WTC11 (cell line): ENCODE data around the gene ANTXRL. TPM values are rescaled to one million over a fixed set of nuclear protein-coding genes. Genes with fewer than 3 reads are reported as not detected.

Source experiments
- ATAC-seq: fragments of 200-7000 bp; cut with Tn5 transposase; 2 replicates; pipeline ENCODE4 v1.10.0; 2021; ENCODE audit warnings: mild to moderate bottlenecking, moderate library complexity
- CTCF ChIA-PET: fragments of 300-600 bp; sonication (Branson Sonifier 250); formaldehyde crosslinking; loops from one replicate; lab custom pipeline; 2021; ENCODE audit warnings: antibody characterized with exemption; lab: Charles Lee
- POLR2A ChIA-PET: fragments of 350-600 bp; sonication (Branson Sonifier 250); formaldehyde crosslinking; loops from one replicate; lab custom pipeline; 2021; ENCODE audit warnings: antibody characterized with exemption; lab: Charles Lee
- DNase-seq: peaks from one replicate; pipeline ENCODE4 v3.0.0; 2021; ENCODE audit warnings: low spot score
- H3K27ac Mint-ChIP-seq: 2 replicates; pipeline ENCODE4 v1.8.0; 2021; ENCODE audit warnings: mixed read lengths
- H3K27me3 Mint-ChIP-seq: 2 replicates; pipeline ENCODE4 v1.8.0; 2021; ENCODE audit warnings: low read depth, mild to moderate bottlenecking, moderate library complexity, mixed read lengths
- H3K36me3 Mint-ChIP-seq: 2 replicates; pipeline ENCODE4 v1.8.0; 2021; ENCODE audit warnings: mixed read lengths
- H3K4me1 Mint-ChIP-seq: 2 replicates; pipeline ENCODE4 v1.8.0; 2022; ENCODE audit warnings: mixed read lengths
- H3K4me3 Mint-ChIP-seq: 2 replicates; pipeline ENCODE4 v1.8.0; 2021; ENCODE audit warnings: mild to moderate bottlenecking, moderate library complexity, mixed read lengths
- H3K9me3 Mint-ChIP-seq: 2 replicates; pipeline ENCODE4 v1.8.0; 2021; ENCODE audit warnings: mixed read lengths
- ATF2 ChIP-seq: sonication (generic); formaldehyde crosslinking; IDR thresholded peaks from 2 replicates; pipeline ENCODE4 v1.8.1; 2022; ENCODE audit warnings: low read depth, missing genetic modification reagents, borderline replicate concordance
- CDX4 ChIP-seq: fragments of 250-450 bp; sonication (Bioruptor Pico); IDR thresholded peaks from 2 replicates; pipeline ENCODE4 v1.9.0; 2021; ENCODE audit warnings: moderate library complexity, mild to moderate bottlenecking, inconsistent platforms, borderline replicate concordance
- CREB1 ChIP-seq: sonication (generic); formaldehyde crosslinking; IDR thresholded peaks from 2 replicates; pipeline ENCODE4 v1.8.0; 2023; ENCODE audit warnings: mild to moderate bottlenecking, missing genetic modification reagents
- EMX1 ChIP-seq: fragments of 250-450 bp; sonication (Bioruptor Pico); IDR thresholded peaks from 2 replicates; pipeline ENCODE4 v1.8.0; 2021; ENCODE audit warnings: mild to moderate bottlenecking
- FOXJ3 ChIP-seq: sonication (generic); formaldehyde crosslinking; IDR thresholded peaks from 2 replicates; pipeline ENCODE4 v1.9.0; 2021; ENCODE audit warnings: missing genetic modification reagents, mild to moderate bottlenecking, borderline replicate concordance
- GRHL2 ChIP-seq: fragments of 250-450 bp; sonication (Bioruptor Pico); IDR thresholded peaks from 2 replicates; pipeline ENCODE4 v1.8.0; 2022; ENCODE audit warnings: mild to moderate bottlenecking, moderate library complexity; ENCODE audit not compliant: insufficient replicate concordance, severe bottlenecking
- HMGXB4 ChIP-seq: sonication (generic); formaldehyde crosslinking; IDR thresholded peaks from 2 replicates; pipeline ENCODE4 v1.8.1; 2023; ENCODE audit warnings: mild to moderate bottlenecking, moderate library complexity, missing genetic modification reagents
- IRF2 ChIP-seq: sonication (generic); formaldehyde crosslinking; IDR thresholded peaks from 2 replicates; pipeline ENCODE4 v1.8.0; 2022; ENCODE audit warnings: low read depth, missing genetic modification reagents, borderline replicate concordance
- KAT7 ChIP-seq: sonication (generic); formaldehyde crosslinking; IDR thresholded peaks from 2 replicates; pipeline ENCODE4 v1.8.1; 2023; ENCODE audit warnings: missing genetic modification reagents, mild to moderate bottlenecking, borderline replicate concordance
- NR2C2 ChIP-seq: sonication (generic); formaldehyde crosslinking; IDR thresholded peaks from 2 replicates; pipeline ENCODE4 v1.8.0; 2022; ENCODE audit warnings: mild to moderate bottlenecking, missing genetic modification reagents
- PRDM15 ChIP-seq: sonication (generic); formaldehyde crosslinking; IDR thresholded peaks from 2 replicates; pipeline ENCODE4 v1.8.0; 2022; ENCODE audit warnings: missing genetic modification reagents
- PRRX2 ChIP-seq: fragments of 250-450 bp; sonication (Bioruptor Pico); IDR thresholded peaks from 2 replicates; pipeline ENCODE4 v1.8.0; 2021; ENCODE audit warnings: mild to moderate bottlenecking
- RELA ChIP-seq: sonication (generic); formaldehyde crosslinking; IDR thresholded peaks from 2 replicates; pipeline ENCODE4 v1.8.1; 2022; ENCODE audit warnings: missing genetic modification reagents, mild to moderate bottlenecking, borderline replicate concordance
- TEAD4 ChIP-seq: sonication (generic); formaldehyde crosslinking; IDR thresholded peaks from 2 replicates; pipeline ENCODE4 v1.8.0; 2022; ENCODE audit warnings: mild to moderate bottlenecking, missing genetic modification reagents
- USF2 ChIP-seq: sonication (generic); formaldehyde crosslinking; IDR thresholded peaks from 2 replicates; pipeline ENCODE4 v1.8.1; 2023; ENCODE audit warnings: mild to moderate bottlenecking, missing genetic modification reagents, moderate library complexity
- ZBTB21 ChIP-seq: sonication (generic); formaldehyde crosslinking; IDR thresholded peaks from 2 replicates; pipeline ENCODE4 v1.8.1; 2023; ENCODE audit warnings: mild to moderate bottlenecking, missing genetic modification reagents, borderline replicate concordance
- ZNF232 ChIP-seq: sonication (generic); formaldehyde crosslinking; IDR thresholded peaks from 2 replicates; pipeline ENCODE4 v1.8.0; 2022; ENCODE audit warnings: mild to moderate bottlenecking, missing genetic modification reagents
- ZNF263 ChIP-seq: sonication (generic); formaldehyde crosslinking; IDR thresholded peaks from 2 replicates; pipeline ENCODE4 v1.8.1; 2022; ENCODE audit warnings: low read depth, mild to moderate bottlenecking, moderate library complexity, missing genetic modification reagents
- ZNF281 ChIP-seq: sonication (generic); formaldehyde crosslinking; IDR thresholded peaks from 2 replicates; pipeline ENCODE4 v1.8.0; 2023; ENCODE audit warnings: mild to moderate bottlenecking, missing genetic modification reagents
- ZNF512 ChIP-seq: sonication (generic); formaldehyde crosslinking; IDR thresholded peaks from 2 replicates; pipeline ENCODE4 v1.8.1; 2022; ENCODE audit warnings: missing genetic modification reagents, borderline replicate concordance
- total RNA-seq: library from RNA; stranded (reverse); gene quantifications from 3 replicates; pipeline ENCODE4 v1.2.3, GENCODE V29; 2021

Gene ANTXRL
- total RNA-seq, 1 experiment from 2014 or later: not detected

- ChIA-PET POLR2A (no interaction called here), CTCF (no interaction called here)
- Mint-ChIP-seq H3K9me3 (peaks cover 5% of the 10 kb centered on the region), H3K36me3 (no peaks in the 10 kb centered on the region), H3K4me1 (no peaks in the 10 kb centered on the region), H3K4me3 (no peak overlapping the region), H3K27me3 (no peaks in the 10 kb centered on the region; the same call in 1 of the 2 replicates), H3K27ac (no peak overlapping the region)
- ATAC-seq: no peak
- TF ChIP-seq RELA (no peak), GRHL2 (CRISPR knock-in tag) (no peak), TEAD4 (CRISPR knock-in tag) (no peak), ZNF232 (CRISPR knock-in tag) (no peak), PRDM15 (no peak), ZBTB21 (CRISPR knock-in tag) (no peak), NR2C2 (no peak), ZNF281 (CRISPR knock-in tag) (no peak), ZNF263 (no peak), EMX1 (CRISPR knock-in tag) (no peak), USF2 (CRISPR knock-in tag) (no peak), FOXJ3 (CRISPR knock-in tag) (no peak)
- DNase-seq: no peak
Measured at GRCh38 chr10:46247181-46247475, 39.7 kb upstream of the ANTXRL start.

- Mint-ChIP-seq H3K36me3 (no peaks in the 10 kb centered on the region), H3K9me3 (no peaks in the 10 kb centered on the region), H3K4me3 (no peak overlapping the region), H3K4me1 (no peaks in the 10 kb centered on the region), H3K27ac (no peak overlapping the region), H3K27me3 (no peaks in the 10 kb centered on the region; the same call in 1 of the 2 replicates)
- ATAC-seq (no peak), DNase-seq (no peak)
- POLR2A ChIA-PET: no interaction called here
- CTCF ChIA-PET: no interaction called here
- no peak for TF ChIP-seq EMX1 (CRISPR knock-in tag)
- TF ChIP-seq PRRX2 (CRISPR knock-in tag): no peak
- TF ChIP-seq NR2C2: no peak
- TF ChIP-seq KAT7 (CRISPR knock-in tag): no peak
- TF ChIP-seq ZNF512 (CRISPR knock-in tag): no peak
- TF ChIP-seq ATF2 (CRISPR knock-in tag): no peak
- no peak for TF ChIP-seq IRF2 (CRISPR knock-in tag)
- no peak for TF ChIP-seq HMGXB4 (CRISPR knock-in tag)
- TF ChIP-seq CDX4: no peak
- no peak for TF ChIP-seq CREB1
Measured at GRCh38 chr10:46247808-46248569, 38.8 kb upstream of the ANTXRL start.
